Activated naive CD8-positive, alpha-beta T cell (primary cell): Measurements from ENCODE around the gene PTCD3.

Experiments
- H3K27ac Mint-ChIP-seq: one replicate; pipeline ENCODE4 v1.8.0; 2021; ENCODE audit warnings: mixed read lengths
- H3K27me3 Mint-ChIP-seq: one replicate; pipeline ENCODE4 v1.8.0; 2021; ENCODE audit warnings: mixed read lengths
- H3K36me3 Mint-ChIP-seq: one replicate; pipeline ENCODE4 v1.8.0; 2021; ENCODE audit warnings: mixed read lengths
- H3K4me1 Mint-ChIP-seq: one replicate; pipeline ENCODE4 v1.8.0; 2021; ENCODE audit warnings: low read depth, mixed read lengths
- H3K4me3 Mint-ChIP-seq: one replicate; pipeline ENCODE4 v1.8.0; 2021; ENCODE audit warnings: mild to moderate bottlenecking, mixed read lengths
- H3K9me3 Mint-ChIP-seq: one replicate; pipeline ENCODE4 v1.8.0; 2021; ENCODE audit warnings: low read depth, mixed read lengths

PTCD3 gene

DNA sequence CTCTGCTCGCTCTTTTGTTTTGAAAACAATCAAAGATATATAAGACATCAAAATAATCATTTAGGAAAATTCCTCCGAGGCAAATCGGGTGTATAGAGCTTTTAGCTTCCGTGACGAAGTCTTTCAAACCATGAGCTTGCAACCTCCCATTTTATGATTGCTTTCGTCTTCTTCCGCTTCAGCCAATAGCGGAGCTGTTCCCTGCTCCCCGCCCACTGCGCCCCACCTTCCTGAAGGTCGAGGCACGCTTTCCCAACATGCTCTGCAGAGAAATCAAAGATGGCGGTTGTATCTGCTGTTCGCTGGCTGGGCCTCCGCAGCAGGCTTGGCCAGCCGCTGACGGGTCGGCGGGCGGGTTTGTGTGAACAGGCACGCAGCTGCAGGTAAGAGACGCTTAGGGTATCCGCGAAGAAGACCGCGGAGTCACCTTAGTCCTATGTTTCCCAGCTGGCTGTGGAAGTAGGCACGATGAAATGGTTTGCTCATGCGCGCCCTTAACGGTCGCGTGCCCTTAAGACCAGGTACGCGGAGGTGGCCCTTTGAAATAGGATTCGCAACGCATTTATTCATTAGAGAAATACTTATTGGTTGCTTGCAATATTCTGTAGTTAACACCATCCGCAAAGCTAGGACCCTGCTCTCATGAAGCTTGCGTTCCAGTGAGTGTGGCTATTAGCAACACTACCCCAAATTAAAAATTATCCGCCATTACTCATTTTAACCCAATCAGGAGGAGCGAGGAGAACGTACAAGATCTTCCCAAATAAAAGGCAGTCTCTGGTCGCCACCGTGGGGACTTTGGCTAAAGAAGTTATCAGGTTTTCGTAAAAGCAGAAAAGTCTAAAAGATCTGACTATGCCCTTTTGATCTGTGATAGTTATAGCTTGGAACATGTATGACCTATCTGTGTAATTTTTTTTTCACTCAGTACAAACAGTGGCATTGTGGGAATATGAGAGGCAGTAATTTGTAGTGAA lies at the start of gene PTCD3:
Gene PTCD3, plus strand, starts transcription at position 267 of the 977 bp plus-strand sequence. Its CDS starts 13 bp downstream, at position 280.
- Mint-ChIP-seq H3K27me3 (no peaks in the 10 kb centered on the region), H3K9me3 (no peaks in the 10 kb centered on the region), H3K27ac (peak within 1 kb of the TSS; percentile 100), H3K4me3 (peak within 1 kb of the TSS; percentile 93), H3K4me1 (peaks cover 66% of the 10 kb centered on the region), H3K36me3 (peaks cover 40% of the 10 kb centered on the region)

DNA sequence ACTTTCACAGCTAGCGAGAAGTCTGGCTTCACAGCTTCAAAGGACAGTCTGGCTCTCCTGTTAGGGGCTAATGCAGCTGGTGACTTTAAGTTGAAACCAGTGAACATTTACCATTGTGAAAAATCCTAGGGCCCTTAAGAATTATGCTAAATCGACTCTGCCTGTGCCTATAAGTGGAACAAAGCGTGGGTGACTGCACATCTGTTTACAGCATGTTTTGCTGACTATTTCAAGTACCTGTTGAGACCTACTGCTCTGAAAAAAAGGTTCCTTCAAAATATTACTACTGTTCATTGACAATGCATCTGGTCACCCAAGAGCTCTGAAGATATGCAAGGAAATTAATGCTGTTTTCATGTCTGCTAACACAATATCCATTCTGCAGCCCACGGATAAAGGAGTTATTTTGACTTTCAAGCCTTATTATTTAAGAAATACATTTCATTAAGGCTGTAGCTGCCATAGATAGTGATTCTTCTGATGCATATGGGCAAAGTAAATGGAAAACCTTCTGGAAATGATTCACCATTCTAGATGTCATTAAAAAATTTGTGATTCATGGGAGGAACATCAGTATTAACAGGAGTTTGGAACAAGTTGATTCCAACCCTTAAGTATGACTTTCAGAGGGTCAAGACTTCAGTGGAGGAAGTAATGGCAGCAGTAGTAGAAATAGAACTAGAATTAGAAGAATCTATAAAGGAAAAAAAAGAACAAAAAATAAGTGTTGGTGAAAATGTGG lies 49.3 kb upstream of the PTCD3 start:
- Mint-ChIP-seq H3K4me1 (no peaks in the 10 kb centered on the region), H3K27ac (no peak overlapping the region), H3K4me3 (no peak overlapping the region), H3K27me3 (no peaks in the 10 kb centered on the region), H3K36me3 (peaks cover 30% of the 10 kb centered on the region), H3K9me3 (no peaks in the 10 kb centered on the region)

DNA sequence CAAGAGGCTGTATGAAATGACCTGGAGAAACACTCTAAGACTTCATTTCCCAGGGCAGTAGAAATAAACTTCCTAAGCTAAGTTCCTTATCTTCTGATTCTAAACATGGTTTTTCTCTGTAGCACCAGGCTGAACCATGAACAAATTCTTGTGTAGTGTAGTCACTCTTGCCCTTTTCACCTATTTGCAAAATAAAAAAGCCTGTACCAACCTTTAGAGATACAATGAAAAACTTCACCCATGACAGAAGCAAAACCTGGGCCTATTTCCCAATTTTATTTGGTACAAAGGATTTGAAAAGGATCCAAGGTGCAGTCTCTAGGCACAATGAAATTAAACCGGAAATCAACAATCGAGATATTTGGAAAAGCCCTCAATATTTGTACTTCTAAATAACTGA lies 44.0 kb upstream of the PTCD3 start:
- H3K36me3 Mint-ChIP-seq, result peaks cover 62% of the 10 kb centered on the region
- no peak overlapping the region for H3K27ac Mint-ChIP-seq

GRCh38 chr2:86064006-86064405 lies 42.0 kb upstream of the PTCD3 start:
- no peak overlapping the region for H3K4me3 Mint-ChIP-seq
- H3K36me3 Mint-ChIP-seq, result peaks cover 60% of the 10 kb centered on the region
- no peaks in the 10 kb centered on the region for H3K27me3 Mint-ChIP-seq
- H3K4me1 Mint-ChIP-seq, result peaks cover 17% of the 10 kb centered on the region
- H3K27ac Mint-ChIP-seq, result no peak overlapping the region
- peaks cover 3% of the 10 kb centered on the region for H3K9me3 Mint-ChIP-seq

More for the DNA sequence above, 44.0 kb upstream of the PTCD3 start:
- Mint-ChIP-seq H3K9me3 (peaks cover 3% of the 10 kb centered on the region), H3K27me3 (no peaks in the 10 kb centered on the region), H3K4me1 (peaks cover 6% of the 10 kb centered on the region), H3K4me3 (no peak overlapping the region)

DNA sequence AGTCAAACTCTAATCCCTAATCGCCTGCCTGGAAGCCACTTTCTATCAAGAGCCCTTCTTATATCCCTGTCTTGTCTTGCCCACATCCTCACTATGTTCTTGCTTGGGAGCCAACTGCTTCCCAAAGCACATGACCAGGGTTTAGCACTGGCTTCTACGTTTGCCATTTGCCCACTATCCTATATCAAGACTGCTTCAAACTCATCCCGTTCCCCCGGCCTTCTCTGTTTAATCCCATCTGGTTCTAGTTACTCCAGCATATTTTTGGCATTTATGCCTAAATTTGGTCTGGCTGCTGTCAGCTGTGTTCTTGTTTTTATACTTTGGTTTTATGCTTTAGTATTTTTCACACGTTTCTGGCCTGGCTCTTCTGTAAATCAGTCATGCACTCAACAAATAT lies 40.5 kb upstream of the PTCD3 start:
- no peak overlapping the region for H3K4me3 Mint-ChIP-seq
- H3K9me3 Mint-ChIP-seq, result peaks cover 3% of the 10 kb centered on the region
- H3K27ac Mint-ChIP-seq, result no peak overlapping the region
- H3K36me3 Mint-ChIP-seq, result peaks cover 54% of the 10 kb centered on the region
- H3K27me3 Mint-ChIP-seq, result no peaks in the 10 kb centered on the region
- H3K4me1 Mint-ChIP-seq, result peaks cover 21% of the 10 kb centered on the region

DNA sequence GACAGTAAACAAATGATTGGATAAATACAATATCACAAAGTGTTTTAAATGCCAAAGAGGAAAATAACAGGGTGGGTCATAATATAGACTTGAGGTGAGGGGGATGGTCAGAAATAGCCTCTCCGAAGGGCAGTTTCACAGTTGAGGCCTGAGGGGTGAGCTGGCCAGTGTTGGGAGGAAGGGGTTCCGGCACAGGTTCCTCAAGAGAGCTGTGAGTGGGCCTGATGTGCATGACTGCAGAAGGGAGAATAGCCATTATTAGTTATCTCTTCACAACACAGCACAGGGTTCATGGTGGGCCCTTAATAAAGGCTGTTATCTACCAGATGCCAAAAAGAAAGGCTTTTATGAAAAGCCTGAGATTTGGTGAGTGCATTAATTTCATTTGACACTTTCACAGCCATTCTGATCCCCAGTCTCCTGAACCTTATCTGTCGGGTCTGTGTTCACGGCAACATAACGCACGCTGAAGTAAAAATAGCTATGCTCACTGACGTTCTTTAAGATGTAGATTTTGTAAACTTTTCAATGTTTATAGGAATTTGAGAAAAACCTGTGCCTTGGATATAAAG lies 39.9 kb upstream of the PTCD3 start:
- H3K36me3 Mint-ChIP-seq, result peaks cover 55% of the 10 kb centered on the region
- H3K27me3 Mint-ChIP-seq, result no peaks in the 10 kb centered on the region
- peaks cover 3% of the 10 kb centered on the region for H3K9me3 Mint-ChIP-seq
- H3K4me1 Mint-ChIP-seq, result peaks cover 21% of the 10 kb centered on the region
- H3K4me3 Mint-ChIP-seq, result no peak overlapping the region
- no peak overlapping the region for H3K27ac Mint-ChIP-seq

- Mint-ChIP-seq H3K4me3 (no peak overlapping the region), H3K27me3 (no peaks in the 10 kb centered on the region), H3K9me3 (peaks cover 3% of the 10 kb centered on the region), H3K36me3 (peaks cover 57% of the 10 kb centered on the region), H3K27ac (no peak overlapping the region), H3K4me1 (peaks cover 21% of the 10 kb centered on the region)
Measured at GRCh38 chr2:86066915-86067314, 39.1 kb upstream of the PTCD3 start.

DNA sequence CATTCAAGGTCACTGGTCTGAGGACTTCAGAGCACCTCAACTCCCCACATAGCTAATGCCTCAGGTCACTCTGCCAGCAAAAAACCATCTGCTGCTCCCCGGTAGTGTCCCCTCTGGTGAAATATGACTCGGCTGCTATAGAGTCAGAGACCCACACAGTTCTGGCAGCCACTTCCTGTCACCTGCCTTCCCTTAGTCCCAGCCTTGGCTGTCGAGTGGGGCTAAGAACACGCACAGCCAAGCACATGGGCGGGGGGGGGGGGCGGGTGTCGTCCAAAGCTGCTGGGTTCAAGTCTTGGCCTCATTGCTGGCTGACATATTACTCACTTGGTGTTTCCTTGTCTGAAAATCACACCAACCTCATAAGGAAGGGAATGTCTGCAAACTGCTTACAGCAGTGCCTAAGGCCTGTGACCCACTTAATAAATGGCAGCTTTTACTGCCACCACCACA lies 37.9 kb upstream of the PTCD3 start:
- no peaks in the 10 kb centered on the region for H3K27me3 Mint-ChIP-seq
- H3K27ac Mint-ChIP-seq, result no peak overlapping the region
- peaks cover 3% of the 10 kb centered on the region for H3K9me3 Mint-ChIP-seq
- H3K4me3 Mint-ChIP-seq, result peak overlapping the region; percentile 33
- H3K36me3 Mint-ChIP-seq, result peaks cover 49% of the 10 kb centered on the region
- H3K4me1 Mint-ChIP-seq, result peaks cover 21% of the 10 kb centered on the region

DNA sequence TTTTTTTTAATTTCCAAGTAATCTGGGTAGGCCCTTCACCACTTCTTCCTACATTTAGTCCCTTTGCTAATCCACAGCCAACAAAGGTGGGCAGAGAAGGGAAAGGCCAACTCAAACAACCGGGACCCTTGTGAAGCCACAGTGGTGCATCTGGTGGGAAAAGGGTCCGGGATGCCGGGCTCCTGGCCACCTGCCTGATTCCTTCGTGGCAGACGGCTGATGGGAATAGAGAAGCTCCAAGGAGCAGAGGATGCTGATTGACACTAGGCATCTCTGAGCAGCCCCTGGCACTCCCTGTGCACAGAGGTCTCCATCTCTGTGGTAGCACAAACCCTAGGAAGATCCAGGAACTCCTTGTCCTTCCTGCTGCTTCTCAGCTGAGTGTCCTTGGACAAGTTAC lies 37.4 kb upstream of the PTCD3 start:
- no peak overlapping the region for H3K27ac Mint-ChIP-seq
- no peaks in the 10 kb centered on the region for H3K27me3 Mint-ChIP-seq
- H3K4me3 Mint-ChIP-seq, result no peak overlapping the region
- H3K36me3 Mint-ChIP-seq, result peaks cover 47% of the 10 kb centered on the region
- H3K4me1 Mint-ChIP-seq, result peaks cover 20% of the 10 kb centered on the region
- peaks cover 3% of the 10 kb centered on the region for H3K9me3 Mint-ChIP-seq

- H3K36me3 Mint-ChIP-seq, result peaks cover 43% of the 10 kb centered on the region
- H3K4me3 Mint-ChIP-seq, result no peak overlapping the region
Measured at GRCh38 chr2:86069091-86069685, 36.8 kb upstream of the PTCD3 start.

GRCh38 chr2:86069783-86070339 lies 36.2 kb upstream of the PTCD3 start:
- no peak overlapping the region for H3K4me3 Mint-ChIP-seq
- H3K36me3 Mint-ChIP-seq, result peaks cover 39% of the 10 kb centered on the region
- no peaks in the 10 kb centered on the region for H3K9me3 Mint-ChIP-seq
- H3K4me1 Mint-ChIP-seq, result peaks cover 20% of the 10 kb centered on the region
- no peak overlapping the region for H3K27ac Mint-ChIP-seq
- no peaks in the 10 kb centered on the region for H3K27me3 Mint-ChIP-seq

More at GRCh38 chr2:86069091-86069685, 36.8 kb upstream of the PTCD3 start:
- peak overlapping the region; percentile 61 for H3K27ac Mint-ChIP-seq
- H3K27me3 Mint-ChIP-seq, result no peaks in the 10 kb centered on the region
- peaks cover 20% of the 10 kb centered on the region for H3K4me1 Mint-ChIP-seq
- H3K9me3 Mint-ChIP-seq, result no peaks in the 10 kb centered on the region

GRCh38 chr2:86070868-86071267 lies 35.2 kb upstream of the PTCD3 start:
- H3K4me3 Mint-ChIP-seq, result no peak overlapping the region
- peaks cover 29% of the 10 kb centered on the region for H3K36me3 Mint-ChIP-seq
- no peaks in the 10 kb centered on the region for H3K9me3 Mint-ChIP-seq
- H3K27me3 Mint-ChIP-seq, result no peaks in the 10 kb centered on the region
- peaks cover 20% of the 10 kb centered on the region for H3K4me1 Mint-ChIP-seq
- no peak overlapping the region for H3K27ac Mint-ChIP-seq

DNA sequence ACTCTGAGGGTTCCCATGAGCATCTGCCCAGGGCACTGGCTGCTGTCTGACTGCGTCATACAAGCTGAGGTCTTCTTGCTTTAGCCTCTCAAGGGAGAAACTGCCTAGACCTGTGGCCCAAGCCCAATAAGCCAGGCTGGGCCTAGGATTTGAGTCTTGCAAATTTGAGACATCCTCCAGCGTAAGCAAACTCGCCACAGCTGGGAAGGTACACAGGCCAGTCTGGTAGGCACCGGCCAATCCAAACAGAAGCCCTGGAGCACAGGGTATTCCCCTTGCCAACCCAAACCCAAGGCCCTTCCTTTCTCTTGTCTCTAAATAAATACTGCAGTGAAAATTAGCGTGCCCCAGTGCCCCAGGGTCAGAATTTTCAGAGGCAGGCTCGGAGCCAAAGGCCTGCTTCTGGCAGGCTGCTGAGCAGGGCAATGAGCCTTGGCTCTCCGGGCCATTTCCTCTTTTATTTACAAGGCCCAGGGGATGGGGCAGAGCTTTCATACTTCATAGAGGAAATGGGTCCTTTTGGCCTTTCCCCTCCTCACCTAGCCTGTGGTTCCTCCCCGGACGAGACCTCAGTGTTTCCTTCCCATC lies 33.7 kb upstream of the PTCD3 start:
- Mint-ChIP-seq H3K36me3 (peaks cover 22% of the 10 kb centered on the region), H3K4me1 (peaks cover 12% of the 10 kb centered on the region), H3K27ac (no peak overlapping the region), H3K27me3 (no peaks in the 10 kb centered on the region), H3K4me3 (no peak overlapping the region), H3K9me3 (no peaks in the 10 kb centered on the region)

DNA sequence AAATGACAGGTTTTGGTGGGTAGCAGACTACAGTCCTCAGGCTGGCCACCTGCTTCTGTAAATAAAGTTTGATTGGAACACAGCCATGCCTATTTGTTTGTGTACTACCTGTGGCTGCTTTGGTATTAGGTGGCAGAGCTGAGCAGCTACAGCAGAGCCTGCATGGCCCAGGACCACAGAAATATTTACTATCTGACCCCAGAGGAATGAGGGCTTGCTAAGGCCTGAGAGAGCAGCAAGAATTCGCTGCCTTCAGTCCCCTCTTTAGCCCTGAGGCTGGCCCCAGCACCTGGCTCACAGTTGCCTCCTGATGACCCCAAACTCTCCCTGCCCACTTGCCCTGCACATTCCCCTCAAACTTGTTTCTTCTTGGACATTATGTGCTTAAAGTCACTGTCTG lies 32.8 kb upstream of the PTCD3 start:
- Mint-ChIP-seq H3K4me1 (peaks cover 6% of the 10 kb centered on the region), H3K27ac (no peak overlapping the region), H3K4me3 (no peak overlapping the region), H3K9me3 (no peaks in the 10 kb centered on the region), H3K36me3 (peaks cover 21% of the 10 kb centered on the region), H3K27me3 (no peaks in the 10 kb centered on the region)
